ENCODE measurements around the gene CENPX. TPM values are rescaled to one million over a fixed set of nuclear protein-coding genes. Genes with fewer than 3 reads are reported as not detected.
A peak's percentile ranks its signal among the peaks of the same experiment; 100 is the strongest.

The CENPX gene
- total and polyA plus RNA-seq, 2 of the 13 experiments (the other 11 are each of a cell fraction or from before 2014, with no cell fraction given): 92.7 to 170 TPM

DNA sequence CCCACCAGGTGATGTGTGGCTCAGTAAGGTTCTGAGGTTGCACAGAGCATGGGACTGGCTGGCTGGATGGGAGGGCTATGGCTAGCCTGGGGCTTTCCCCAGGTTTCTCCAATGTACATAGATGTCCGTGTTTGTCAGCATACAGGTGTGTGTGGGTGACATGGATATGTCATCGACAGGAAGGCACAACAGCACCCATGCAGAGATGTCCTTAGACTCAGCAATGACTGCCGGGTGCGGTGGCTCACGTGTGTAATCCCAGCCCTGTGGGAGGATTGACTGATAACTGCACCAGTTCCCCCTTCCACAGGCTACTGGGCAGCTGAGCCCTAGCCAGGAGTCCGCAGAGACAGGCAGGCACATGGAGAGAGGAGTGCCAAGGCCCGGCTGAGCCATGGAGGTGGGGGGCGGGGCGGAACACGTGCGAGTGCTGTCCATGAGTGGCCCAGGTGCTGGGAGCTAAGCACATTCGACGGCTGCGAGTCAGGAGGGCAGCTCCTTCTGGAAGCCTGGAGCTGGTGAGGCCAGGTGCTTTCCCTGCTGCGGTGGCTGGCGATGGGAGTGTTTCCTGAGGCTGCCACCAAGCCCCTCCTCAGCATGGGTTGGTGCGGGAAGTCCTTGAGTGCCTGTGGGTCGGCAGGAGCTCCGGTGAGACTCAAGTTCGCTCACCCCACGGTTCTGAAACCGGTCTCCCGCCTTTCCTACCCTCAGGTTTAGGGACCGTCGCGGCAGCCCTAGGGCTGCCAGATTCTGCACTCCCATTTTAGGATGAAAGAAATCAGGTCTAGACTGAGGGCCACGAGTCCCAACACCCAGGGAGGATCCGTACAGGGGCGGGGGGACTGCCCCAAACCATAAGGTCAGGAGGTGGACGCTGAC is 46.1 kb downstream of the CENPX start (continued):
- TF ChIP-seq WIZ (CRISPR knock-in tag; IDR thresholded peaks at IDR 0.05) (no peak), MZF1 (CRISPR knock-in tag; IDR thresholded peaks at IDR 0.05; ENCODE audit: borderline replicate concordance) (no peak), TSC22D2 (CRISPR knock-in tag; IDR thresholded peaks at IDR 0.05; ENCODE audit: borderline replicate concordance) (no peak), SMYD3 (CRISPR knock-in tag; IDR thresholded peaks at IDR 0.05) (no peak), TFDP1 (CRISPR knock-in tag; IDR thresholded peaks at IDR 0.05; ENCODE audit: borderline replicate concordance) (peak; percentile 91), HDAC1 (CRISPR knock-in tag; IDR thresholded peaks at IDR 0.05) (peak; percentile 3; the same call in 1 of the 2 replicates), TAF1 (CRISPR knock-in tag; IDR thresholded peaks at IDR 0.05) (no peak), ZNF766 (CRISPR knock-in tag; IDR thresholded peaks at IDR 0.05; ENCODE audit: borderline replicate concordance) (no peak), HNF4A (CRISPR knock-in tag; IDR thresholded peaks at IDR 0.05) (no peak), ZBTB1 (CRISPR knock-in tag; IDR thresholded peaks at IDR 0.05; ENCODE audit: borderline replicate concordance) (no peak), FOXP1 (IDR thresholded peaks at IDR 0.05) (no peak), FOXP1 (CRISPR knock-in tag; IDR thresholded peaks at IDR 0.05) (no peak), ZNF468 (CRISPR knock-in tag; IDR thresholded peaks at IDR 0.05) (no peak), ZNF530 (CRISPR knock-in tag; IDR thresholded peaks at IDR 0.05; ENCODE audit: low read depth) (no peak), FOXM1 (CRISPR knock-in tag; IDR thresholded peaks at IDR 0.05) (0 out of 2 replicates have a peak, but pooled peaks have one; percentile 15), IRF1 (CRISPR knock-in tag; IDR thresholded peaks at IDR 0.05; ENCODE audit: low read depth) (no peak), TRIM24 (CRISPR knock-in tag; IDR thresholded peaks at IDR 0.05) (no peak), NCOA5 (CRISPR knock-in tag; IDR thresholded peaks at IDR 0.05) (0 out of 2 replicates have a peak, but pooled peaks have one; percentile 67), ZSCAN31 (CRISPR knock-in tag; IDR thresholded peaks at IDR 0.05; ENCODE audit: low read depth) (no peak)
- TF ChIP-seq, protein P1, sequence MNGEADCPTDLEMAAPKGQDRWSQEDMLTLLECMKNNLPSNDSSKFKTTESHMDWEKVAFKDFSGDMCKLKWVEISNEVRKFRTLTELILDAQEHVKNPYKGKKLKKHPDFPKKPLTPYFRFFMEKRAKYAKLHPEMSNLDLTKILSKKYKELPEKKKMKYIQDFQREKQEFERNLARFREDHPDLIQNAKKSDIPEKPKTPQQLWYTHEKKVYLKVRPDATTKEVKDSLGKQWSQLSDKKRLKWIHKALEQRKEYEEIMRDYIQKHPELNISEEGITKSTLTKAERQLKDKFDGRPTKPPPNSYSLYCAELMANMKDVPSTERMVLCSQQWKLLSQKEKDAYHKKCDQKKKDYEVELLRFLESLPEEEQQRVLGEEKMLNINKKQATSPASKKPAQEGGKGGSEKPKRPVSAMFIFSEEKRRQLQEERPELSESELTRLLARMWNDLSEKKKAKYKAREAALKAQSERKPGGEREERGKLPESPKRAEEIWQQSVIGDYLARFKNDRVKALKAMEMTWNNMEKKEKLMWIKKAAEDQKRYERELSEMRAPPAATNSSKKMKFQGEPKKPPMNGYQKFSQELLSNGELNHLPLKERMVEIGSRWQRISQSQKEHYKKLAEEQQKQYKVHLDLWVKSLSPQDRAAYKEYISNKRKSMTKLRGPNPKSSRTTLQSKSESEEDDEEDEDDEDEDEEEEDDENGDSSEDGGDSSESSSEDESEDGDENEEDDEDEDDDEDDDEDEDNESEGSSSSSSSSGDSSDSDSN (CRISPR knock-in tag; IDR thresholded peaks at IDR 0.05): peak; percentile 41
- TF ChIP-seq, protein P2, sequence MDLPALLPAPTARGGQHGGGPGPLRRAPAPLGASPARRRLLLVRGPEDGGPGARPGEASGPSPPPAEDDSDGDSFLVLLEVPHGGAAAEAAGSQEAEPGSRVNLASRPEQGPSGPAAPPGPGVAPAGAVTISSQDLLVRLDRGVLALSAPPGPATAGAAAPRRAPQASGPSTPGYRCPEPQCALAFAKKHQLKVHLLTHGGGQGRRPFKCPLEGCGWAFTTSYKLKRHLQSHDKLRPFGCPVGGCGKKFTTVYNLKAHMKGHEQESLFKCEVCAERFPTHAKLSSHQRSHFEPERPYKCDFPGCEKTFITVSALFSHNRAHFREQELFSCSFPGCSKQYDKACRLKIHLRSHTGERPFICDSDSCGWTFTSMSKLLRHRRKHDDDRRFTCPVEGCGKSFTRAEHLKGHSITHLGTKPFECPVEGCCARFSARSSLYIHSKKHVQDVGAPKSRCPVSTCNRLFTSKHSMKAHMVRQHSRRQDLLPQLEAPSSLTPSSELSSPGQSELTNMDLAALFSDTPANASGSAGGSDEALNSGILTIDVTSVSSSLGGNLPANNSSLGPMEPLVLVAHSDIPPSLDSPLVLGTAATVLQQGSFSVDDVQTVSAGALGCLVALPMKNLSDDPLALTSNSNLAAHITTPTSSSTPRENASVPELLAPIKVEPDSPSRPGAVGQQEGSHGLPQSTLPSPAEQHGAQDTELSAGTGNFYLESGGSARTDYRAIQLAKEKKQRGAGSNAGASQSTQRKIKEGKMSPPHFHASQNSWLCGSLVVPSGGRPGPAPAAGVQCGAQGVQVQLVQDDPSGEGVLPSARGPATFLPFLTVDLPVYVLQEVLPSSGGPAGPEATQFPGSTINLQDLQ (CRISPR knock-in tag; IDR thresholded peaks at IDR 0.05): peak; percentile 47; the same call in 1 of the 2 replicates

Data from HepG2 (cell line).